H1 (cell line): ENCODE data around the gene CMIP. TPM values are rescaled to one million over a fixed set of nuclear protein-coding genes. Genes with fewer than 3 reads are reported as not detected.

Source experiments
- CTCF ChIA-PET: fragments of 300-600 bp; sonication (Branson Sonifier 250); formaldehyde crosslinking; loops from one replicate; lab custom pipeline; 2021; ENCODE audit not compliant: partially characterized antibody; lab: Charles Lee
- POLR2A ChIA-PET: fragments of 300-600 bp; sonication (Branson Sonifier 250); formaldehyde crosslinking; loops from one replicate; lab custom pipeline; 2021; ENCODE audit warnings: inconsistent platforms; ENCODE audit not compliant: partially characterized antibody; lab: Charles Lee
- DNase-seq, 2 experiments: peaks; one replicate each; pipeline versions ENCODE4 v3.0.0 to v3.0.0-alpha.2; 2010 to 2022; ENCODE audit warnings: low spot score in 2 of 2, low read depth in 1 of 2, mixed read lengths in 1 of 2
- FAIRE-seq: peaks from 2 replicates; lab custom pipeline; 2011; peaks lifted over from hg19 to GRCh38; lab: Jason Lieb, UNC
- H2AFZ ChIP-seq: 2 replicates; pipeline ENCODE4 v1.8.1; 2012; ENCODE audit warnings: low read length, inconsistent platforms
- H2AK5ac ChIP-seq: 2 replicates; pipeline ENCODE4 v1.6.1; 2013; ENCODE audit warnings: low read depth, low read length
- H2BK120ac ChIP-seq: replicated peaks from 2 replicates; pipeline ENCODE3; 2013; ENCODE audit warnings: low read depth, low read length, inconsistent platforms
- H2BK12ac ChIP-seq: 2 replicates; pipeline ENCODE4 v1.6.1; 2013; ENCODE audit warnings: low read depth, low read length
- H2BK15ac ChIP-seq: 2 replicates; pipeline ENCODE4 v1.6.1; 2013; ENCODE audit warnings: low read length
- H2BK20ac ChIP-seq: 2 replicates; pipeline ENCODE4 v1.6.1; 2013; ENCODE audit warnings: low read length
- H2BK5ac ChIP-seq: 2 replicates; pipeline ENCODE4 v1.6.1; 2013; ENCODE audit warnings: low read depth, low read length
- H3K14ac ChIP-seq: 2 replicates; pipeline ENCODE4 v1.6.1; 2013; ENCODE audit warnings: inconsistent platforms; ENCODE audit not compliant: insufficient read length
- H3K18ac ChIP-seq: 2 replicates; pipeline ENCODE4 v1.6.1; 2013; ENCODE audit warnings: low read length; ENCODE audit errors: extremely low read depth
- H3K23ac ChIP-seq: 2 replicates; pipeline ENCODE4 v1.6.1; 2013; ENCODE audit warnings: inconsistent platforms; ENCODE audit not compliant: insufficient read length
- H3K23me2 ChIP-seq: 2 replicates; pipeline ENCODE4 v1.6.1; 2013; ENCODE audit warnings: low read depth, low read length
- H3K27ac ChIP-seq: 2 replicates; pipeline ENCODE4 v1.6.1; 2011; ENCODE audit warnings: low read depth, low read length, inconsistent platforms
- H3K27me3 ChIP-seq, 4 experiments: replicated peaks in 1 of 4; 1 replicate in 1 of 4; 2 replicates in 3 of 4; pipeline versions ENCODE4 v1.6.1 to v1.8.1; 2011 to 2013; ENCODE audit warnings: low read length in 3 of 4, mild to moderate bottlenecking in 3 of 4, inconsistent platforms in 2 of 4, mixed read lengths in 2 of 4, moderate library complexity in 1 of 4; ENCODE audit not compliant: control insufficient read depth in 3 of 4, insufficient read depth in 3 of 4; ENCODE audit errors: extremely low read depth in 1 of 4
- H3K36me3 ChIP-seq, 4 experiments: 2 replicates each; pipeline versions ENCODE4 v1.6.1 to v1.8.1; 2011 to 2013; ENCODE audit warnings: mild to moderate bottlenecking in 4 of 4, low read length in 3 of 4, moderate library complexity in 2 of 4, control low read depth in 1 of 4, inconsistent platforms in 1 of 4; ENCODE audit not compliant: insufficient read depth in 4 of 4, control insufficient read depth in 2 of 4
- H3K4ac ChIP-seq: replicated peaks from 2 replicates; pipeline ENCODE3; 2013; ENCODE audit warnings: low read length, low read depth, mixed read lengths, inconsistent platforms; ENCODE audit not compliant: insufficient read length
- H3K4me1 ChIP-seq, 4 experiments: replicated peaks in 1 of 4; 1 replicate in 1 of 4; 2 replicates in 3 of 4; pipeline versions ENCODE4 v1.6.1 to v1.8.1; 2011 to 2013; ENCODE audit warnings: low read length in 3 of 4, inconsistent platforms in 2 of 4, mixed read lengths in 1 of 4; ENCODE audit not compliant: insufficient read depth in 4 of 4, control insufficient read depth in 3 of 4
- H3K4me2 ChIP-seq, 2 experiments: 2 replicates each; pipeline versions ENCODE4 v1.6.1 to v1.8.1; 2011 to 2013; ENCODE audit warnings: low read depth in 2 of 2, low read length in 2 of 2, control low read depth in 1 of 2, inconsistent platforms in 1 of 2, mild to moderate bottlenecking in 1 of 2; ENCODE audit not compliant: insufficient read depth in 1 of 2
- H3K4me3 ChIP-seq, 4 experiments: fragments of 200-600, 300-600 bp in 1 of 4; sonication (generic), shearing (Covaris generic), sonication (Bioruptor Twin) in 1 of 4; 2 replicates each; pipeline versions ENCODE4 v1.5.1 to v1.8.1; 2011 to 2016; ENCODE audit warnings: low read length in 4 of 4, low read depth in 3 of 4, control low read depth in 2 of 4, inconsistent platforms in 2 of 4, mild to moderate bottlenecking in 2 of 4, mixed read lengths in 1 of 4, moderate library complexity in 1 of 4; ENCODE audit not compliant: insufficient read depth in 2 of 4; ENCODE audit errors: extremely low read depth in 1 of 4
- H3K56ac ChIP-seq: replicated peaks from 2 replicates; pipeline ENCODE3; 2013; ENCODE audit warnings: low read depth, mild to moderate bottlenecking, mixed read lengths, low read length, inconsistent platforms; ENCODE audit not compliant: insufficient read length
- H3K79me1 ChIP-seq: 2 replicates; pipeline ENCODE4 v1.6.1; 2013; ENCODE audit warnings: low read depth, low read length, control low read depth
- H3K79me2 ChIP-seq, 2 experiments: 2 replicates each; pipeline versions ENCODE4 v1.6.1 to v1.8.1; 2012 to 2013; ENCODE audit warnings: low read length in 2 of 2, mild to moderate bottlenecking in 2 of 2, inconsistent platforms in 1 of 2; ENCODE audit not compliant: insufficient read depth in 2 of 2, control insufficient read depth in 1 of 2
- H3K9ac ChIP-seq, 4 experiments: replicated peaks in 1 of 4; 1 replicate in 1 of 4; 2 replicates in 3 of 4; pipeline versions ENCODE4 v1.6.1 to v1.8.1; 2011 to 2013; ENCODE audit warnings: low read depth in 3 of 4, low read length in 3 of 4, control low read depth in 2 of 4, mild to moderate bottlenecking in 2 of 4, moderate library complexity in 2 of 4, inconsistent platforms in 1 of 4; ENCODE audit errors: extremely low read depth in 1 of 4
- H3K9me3 ChIP-seq, 2 experiments: 2 replicates each; pipeline versions ENCODE4 v1.6.1 to v1.8.1; 2012 to 2013; ENCODE audit warnings: mild to moderate bottlenecking in 2 of 2, moderate library complexity in 2 of 2, control low read depth in 1 of 2, inconsistent platforms in 1 of 2, low read depth in 1 of 2, low read length in 1 of 2, mixed read lengths in 1 of 2; ENCODE audit not compliant: insufficient read depth in 2 of 2
- H4K20me1 ChIP-seq, 2 experiments: replicated peaks in 1 of 2; 2 replicates each; pipeline versions ENCODE3 to v1.8.1; 2011 to 2013; ENCODE audit warnings: inconsistent platforms in 2 of 2, low read length in 2 of 2, mild to moderate bottlenecking in 1 of 2; ENCODE audit not compliant: insufficient read depth in 2 of 2, control insufficient read depth in 1 of 2
- H4K5ac ChIP-seq: 2 replicates; pipeline ENCODE4 v1.6.1; 2013; ENCODE audit warnings: low read length, low read depth, mixed read lengths, inconsistent platforms; ENCODE audit not compliant: insufficient read length
- H4K8ac ChIP-seq: 2 replicates; pipeline ENCODE4 v1.8.0; 2013; ENCODE audit warnings: mild to moderate bottlenecking, moderate library complexity, low read length, inconsistent platforms; ENCODE audit not compliant: insufficient read depth; ENCODE audit errors: extremely low read depth
- H4K91ac ChIP-seq: replicated peaks from 2 replicates; pipeline ENCODE3; 2013; ENCODE audit warnings: low read length, mixed read lengths, inconsistent platforms; ENCODE audit not compliant: insufficient read length
- ATF2 ChIP-seq: IDR thresholded peaks from 2 replicates; pipeline ENCODE4 v1.6.1; 2012; ENCODE audit warnings: low read length, inconsistent platforms
- CTBP2 ChIP-seq: IDR thresholded peaks from 2 replicates; pipeline ENCODE4 v1.7.0; 2011; ENCODE audit warnings: borderline replicate concordance, mild to moderate bottlenecking, moderate library complexity, mixed read lengths, low read length; ENCODE audit not compliant: insufficient read depth, insufficient read length
- EP300 ChIP-seq, 2 experiments: IDR thresholded peaks; 1 replicate in 1 of 2; 2 replicates in 1 of 2; pipeline ENCODE4 v1.6.1; 2011 to 2012; ENCODE audit warnings: low read depth in 2 of 2, low read length in 2 of 2, mild to moderate bottlenecking in 2 of 2, borderline replicate concordance in 1 of 2, inconsistent platforms in 1 of 2, moderate library complexity in 1 of 2
- JUND ChIP-seq: IDR thresholded peaks from 2 replicates; pipeline ENCODE4 v1.6.1; 2011; ENCODE audit warnings: mild to moderate bottlenecking, improper control_type of control experiment, low read length
- TCF12 ChIP-seq: IDR thresholded peaks from 2 replicates; pipeline ENCODE4 v1.6.1; 2011; ENCODE audit warnings: low read depth, mild to moderate bottlenecking, low read length
- WGBS, 2 experiments: shearing (Covaris generic) in 1 of 2; methylation state at CpG; one replicate each; pipeline versions ENCODE4 v1.1.6 to v1.1.7; 2013 to 2015; ENCODE audit warnings: low lambda C conversion rate in 2 of 2, mixed read lengths in 2 of 2, inconsistent platforms in 1 of 2, low coverage in 1 of 2, missing lambda C conversion rate in 1 of 2; ENCODE audit not compliant: insufficient replicate concordance in 2 of 2, insufficient coverage in 1 of 2, insufficient read length in 1 of 2; ENCODE audit errors: extremely low coverage in 1 of 2, missing lambda C conversion rate in 1 of 2; 5-methylcytosine and 5-hydroxymethylcytosine counted together
- polyA plus RNA-seq, 7 experiments: library from polyadenylated mRNA; depleted of rRNA in 3 of 7; stranded (reverse) in 5 of 7; unstranded in 2 of 7; fragments of >200 nt in 5 of 7; fragments of 200-250 nt in 2 of 7; gene quantifications; 1 replicate in 5 of 7; 2 replicates in 1 of 7; 4 replicates in 1 of 7; pipeline versions ENCODE4 v1.2.1 to v1.2.3, GENCODE V29; 2011 to 2013; ENCODE audit warnings: missing spikeins in 2 of 7, mixed read lengths in 2 of 7
- total RNA-seq: library from RNA; stranded (reverse); fragmentation: NEBNext Ultra II Directional; extraction: Animal tissue kit (Norgen Biotek cat#: 25700); gene quantifications from 2 replicates; pipeline ENCODE4 v1.2.1, GENCODE V29; 2021

CMIP gene
- total and polyA plus RNA-seq, 2 of the 8 experiments (the other 6 are each of a cell fraction or from before 2014, with no cell fraction given), result 7.9 to 53.2 TPM

GRCh38 chr16:81465375-81465943 lies 20.9 kb downstream of the CMIP start:
- FAIRE-seq, result no peak
- Histone ChIP-seq H4K20me1 (peaks cover 25 to 46% of the 10 kb centered on the region in 2 experiments), H3K4ac (no peak overlapping the region)

More at GRCh38 chr16:81465375-81465943, 20.9 kb downstream of the CMIP start:
- Histone ChIP-seq H2BK120ac (no peak overlapping the region), H4K5ac (no peak overlapping the region), H3K9ac (no peak overlapping the region), H2BK5ac (peak overlapping the region; percentile 75), H3K18ac (no peak overlapping the region), H3K27ac (no peak overlapping the region), H4K8ac (no peak overlapping the region), H2AFZ (no peak overlapping the region), H3K23me2 (no peaks in the 10 kb centered on the region), H3K14ac (no peak overlapping the region), H4K91ac (no peak overlapping the region), H3K4me1 (peaks cover 2 to 7% (median 4%) of the 10 kb centered on the region in 4 experiments; a peak in 4 of 7 replicates), H3K4me3 (no peak overlapping the region), H2BK12ac (no peak overlapping the region), H2AK5ac (no peak overlapping the region), H3K56ac (no peak overlapping the region), H3K36me3 (no peaks in the 10 kb centered on the region; a peak in 1 of 8 replicates), H3K79me2 (peaks cover 10 to 94% of the 10 kb centered on the region in 2 experiments), H3K23ac (no peak overlapping the region), H3K9me3 (no peaks in the 10 kb centered on the region), H2BK20ac (no peak overlapping the region), H3K79me1 (peaks cover 41% of the 10 kb centered on the region), H3K27me3 (no peaks in the 10 kb centered on the region), H3K4me2 (no peak overlapping the region), H2BK15ac (no peak overlapping the region)
- WGBS, 2 experiments, result 87% methylated on average over 18 of the region's 18 CpGs; no CpG with 5 or more reads in 1 of the 2 experiments
- no peak for DNase-seq
- ChIA-PET CTCF (interaction anchor here (0.9 to 1.7 kb wide), 5 partner anchors 10 to 61 kb away, joined by 3 to 6 read pairs (median 4); no protein-coding TSS in a partner anchor), POLR2A (interaction anchor here (0.8 kb wide), 1 partner anchor 15 kb away, joined by 4 read pairs; no protein-coding TSS in a partner anchor)
- TF ChIP-seq CTBP2 (no peak), JUND (no peak), EP300 (IDR thresholded peaks at IDR 0.05; ENCODE audit: borderline replicate concordance in 1 of 2, low read depth in 2 of 2, low read length in 2 of 2) (no peak), ATF2 (no peak), TCF12 (no peak)
